Measurements from ENCODE around the gene MND1.

DNA sequence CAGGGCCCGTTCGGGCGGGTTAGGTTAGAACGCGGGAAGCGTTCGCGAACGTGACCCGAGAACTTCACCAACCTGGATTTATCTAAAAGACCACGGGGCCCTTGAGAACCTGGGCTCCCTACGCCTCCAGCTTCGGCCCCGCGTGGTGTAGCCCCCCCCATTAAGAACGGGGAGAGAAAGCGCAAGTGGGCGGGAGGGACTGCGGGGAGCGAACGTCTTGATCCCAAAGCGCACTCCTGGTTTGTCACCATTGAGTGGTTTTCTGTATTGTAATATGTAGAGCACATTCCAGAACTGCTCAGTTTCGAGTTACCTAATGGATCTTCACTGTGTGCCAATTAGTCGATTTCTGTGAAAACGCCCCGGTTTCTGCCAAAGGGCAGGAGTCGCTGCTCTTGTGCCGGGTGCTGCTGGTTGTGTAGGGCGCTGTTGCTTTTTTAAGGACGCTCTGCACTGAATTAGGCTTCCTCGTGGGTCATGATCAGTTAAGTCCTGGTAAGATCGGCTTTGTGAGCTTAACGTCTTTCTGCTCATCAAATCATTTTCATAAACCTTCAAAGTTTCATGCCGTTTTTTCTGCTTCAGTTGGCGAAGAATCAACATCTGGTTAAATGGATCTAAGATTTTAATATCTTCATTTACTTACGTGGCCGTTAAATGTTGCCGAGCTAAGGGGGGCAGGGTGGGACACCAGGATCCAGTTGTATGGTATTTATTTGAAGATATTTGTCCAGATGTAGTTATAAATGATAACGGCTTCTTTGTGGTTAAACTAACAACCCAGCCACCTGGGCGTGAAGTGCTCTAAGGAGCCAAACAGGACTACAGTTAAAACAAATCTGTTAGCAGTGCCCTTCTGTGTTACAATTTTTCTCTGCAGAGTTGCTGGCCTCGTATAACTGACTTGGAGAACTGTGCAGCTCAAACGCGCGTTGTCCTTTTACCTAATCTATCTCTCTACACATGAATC, 809 bp downstream of the MND1 start:
- TF ChIP-seq, protein P1, sequence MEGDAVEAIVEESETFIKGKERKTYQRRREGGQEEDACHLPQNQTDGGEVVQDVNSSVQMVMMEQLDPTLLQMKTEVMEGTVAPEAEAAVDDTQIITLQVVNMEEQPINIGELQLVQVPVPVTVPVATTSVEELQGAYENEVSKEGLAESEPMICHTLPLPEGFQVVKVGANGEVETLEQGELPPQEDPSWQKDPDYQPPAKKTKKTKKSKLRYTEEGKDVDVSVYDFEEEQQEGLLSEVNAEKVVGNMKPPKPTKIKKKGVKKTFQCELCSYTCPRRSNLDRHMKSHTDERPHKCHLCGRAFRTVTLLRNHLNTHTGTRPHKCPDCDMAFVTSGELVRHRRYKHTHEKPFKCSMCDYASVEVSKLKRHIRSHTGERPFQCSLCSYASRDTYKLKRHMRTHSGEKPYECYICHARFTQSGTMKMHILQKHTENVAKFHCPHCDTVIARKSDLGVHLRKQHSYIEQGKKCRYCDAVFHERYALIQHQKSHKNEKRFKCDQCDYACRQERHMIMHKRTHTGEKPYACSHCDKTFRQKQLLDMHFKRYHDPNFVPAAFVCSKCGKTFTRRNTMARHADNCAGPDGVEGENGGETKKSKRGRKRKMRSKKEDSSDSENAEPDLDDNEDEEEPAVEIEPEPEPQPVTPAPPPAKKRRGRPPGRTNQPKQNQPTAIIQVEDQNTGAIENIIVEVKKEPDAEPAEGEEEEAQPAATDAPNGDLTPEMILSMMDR (IDR thresholded peaks at IDR 0.05; ENCODE audit: low read depth, low read length, poor library complexity, severe bottlenecking), result no peak
- no peak for TF ChIP-seq EZH2phosphoT487 (IDR thresholded peaks at IDR 0.05; ENCODE audit: borderline replicate concordance, low read length)

Data from DOHH2 (cell line).